ENCODE results near the gene PMP22.
"Not testable (repeated sequence)": the region's sequence is repeated elsewhere in the genome, so short reads cannot be mapped to it uniquely, and the experiment has no call there.

PMP22 gene

GRCh38 chr17:15213381-15214087 is 51.6 kb downstream of the PMP22 start:
- DNase-seq (ENCODE audit: low read depth, low spot score): no peak

- DNase-seq (ENCODE audit: low read depth, low spot score): no peak
These were observed 54.9 kb downstream of the PMP22 start for GRCh38 chr17:15210247-15210646.

GRCh38 chr17:15203062-15203461 is 62.1 kb downstream of the PMP22 start:
- DNase-seq (ENCODE audit: low read depth, low spot score): not testable (repeated sequence)

GRCh38 chr17:15200574-15200973 is 64.6 kb downstream of the PMP22 start:
- DNase-seq (ENCODE audit: low read depth, low spot score): not testable (repeated sequence)

GRCh38 chr17:15197229-15197628 is 67.9 kb downstream of the PMP22 start:
- no peak for DNase-seq (ENCODE audit: low read depth, low spot score)

- no peak for DNase-seq (ENCODE audit: low read depth, low spot score)
These were observed 70.3 kb downstream of the PMP22 start for GRCh38 chr17:15194859-15195277.

- DNase-seq (ENCODE audit: low read depth, low spot score): no peak
These were observed 79.5 kb downstream of the PMP22 start for GRCh38 chr17:15185625-15185991.

- no peak for DNase-seq (ENCODE audit: low read depth, low spot score)
These were observed 80.1 kb downstream of the PMP22 start for GRCh38 chr17:15184872-15185624.

- DNase-seq (ENCODE audit: low read depth, low spot score): no peak
These were observed 83.3 kb downstream of the PMP22 start for GRCh38 chr17:15181816-15182215.

GRCh38 chr17:15181333-15181732 is 83.8 kb downstream of the PMP22 start:
- DNase-seq (ENCODE audit: low read depth, low spot score): no peak

GRCh38 chr17:15180121-15180561 is 85.0 kb downstream of the PMP22 start:
- DNase-seq (ENCODE audit: low read depth, low spot score): no peak
